GM12892 (cell line): ENCODE data around the gene GOLPH3L.
"Not testable (repeated sequence)": the region's sequence is repeated elsewhere in the genome, so short reads cannot be mapped to it uniquely, and the experiment has no call there.

Experiments
- POLR2A ChIP-seq: IDR thresholded peaks from 2 replicates; pipeline ENCODE4 v1.6.1; 2011; ENCODE audit warnings: low read depth, low read length, control low read depth
- POLR2AphosphoS5 ChIP-seq: IDR thresholded peaks from 2 replicates; pipeline ENCODE4 v1.6.1; 2011; ENCODE audit warnings: low read depth, low read length, control low read depth
- TAF1 ChIP-seq: IDR thresholded peaks from 2 replicates; pipeline ENCODE4 v1.6.1; 2011; ENCODE audit warnings: low read depth, mild to moderate bottlenecking, control low read depth, low read length, borderline replicate concordance

GRCh38 chr1:150605451-150605731, 91.6 kb downstream of the GOLPH3L start:
- not testable (repeated sequence) for TF ChIP-seq TAF1, POLR2AphosphoS5, POLR2A
